ENCODE data around the gene SPHKAP.
"Not testable (repeated sequence)": the region's sequence is repeated elsewhere in the genome, so short reads cannot be mapped to it uniquely, and the experiment has no call there.

Gene SPHKAP, protein sequence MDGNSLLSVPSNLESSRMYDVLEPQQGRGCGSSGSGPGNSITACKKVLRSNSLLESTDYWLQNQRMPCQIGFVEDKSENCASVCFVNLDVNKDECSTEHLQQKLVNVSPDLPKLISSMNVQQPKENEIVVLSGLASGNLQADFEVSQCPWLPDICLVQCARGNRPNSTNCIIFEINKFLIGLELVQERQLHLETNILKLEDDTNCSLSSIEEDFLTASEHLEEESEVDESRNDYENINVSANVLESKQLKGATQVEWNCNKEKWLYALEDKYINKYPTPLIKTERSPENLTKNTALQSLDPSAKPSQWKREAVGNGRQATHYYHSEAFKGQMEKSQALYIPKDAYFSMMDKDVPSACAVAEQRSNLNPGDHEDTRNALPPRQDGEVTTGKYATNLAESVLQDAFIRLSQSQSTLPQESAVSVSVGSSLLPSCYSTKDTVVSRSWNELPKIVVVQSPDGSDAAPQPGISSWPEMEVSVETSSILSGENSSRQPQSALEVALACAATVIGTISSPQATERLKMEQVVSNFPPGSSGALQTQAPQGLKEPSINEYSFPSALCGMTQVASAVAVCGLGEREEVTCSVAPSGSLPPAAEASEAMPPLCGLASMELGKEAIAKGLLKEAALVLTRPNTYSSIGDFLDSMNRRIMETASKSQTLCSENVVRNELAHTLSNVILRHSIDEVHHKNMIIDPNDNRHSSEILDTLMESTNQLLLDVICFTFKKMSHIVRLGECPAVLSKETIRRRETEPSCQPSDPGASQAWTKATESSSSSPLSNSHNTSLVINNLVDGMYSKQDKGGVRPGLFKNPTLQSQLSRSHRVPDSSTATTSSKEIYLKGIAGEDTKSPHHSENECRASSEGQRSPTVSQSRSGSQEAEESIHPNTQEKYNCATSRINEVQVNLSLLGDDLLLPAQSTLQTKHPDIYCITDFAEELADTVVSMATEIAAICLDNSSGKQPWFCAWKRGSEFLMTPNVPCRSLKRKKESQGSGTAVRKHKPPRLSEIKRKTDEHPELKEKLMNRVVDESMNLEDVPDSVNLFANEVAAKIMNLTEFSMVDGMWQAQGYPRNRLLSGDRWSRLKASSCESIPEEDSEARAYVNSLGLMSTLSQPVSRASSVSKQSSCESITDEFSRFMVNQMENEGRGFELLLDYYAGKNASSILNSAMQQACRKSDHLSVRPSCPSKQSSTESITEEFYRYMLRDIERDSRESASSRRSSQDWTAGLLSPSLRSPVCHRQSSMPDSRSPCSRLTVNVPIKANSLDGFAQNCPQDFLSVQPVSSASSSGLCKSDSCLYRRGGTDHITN (N-terminal part only)

DNA sequence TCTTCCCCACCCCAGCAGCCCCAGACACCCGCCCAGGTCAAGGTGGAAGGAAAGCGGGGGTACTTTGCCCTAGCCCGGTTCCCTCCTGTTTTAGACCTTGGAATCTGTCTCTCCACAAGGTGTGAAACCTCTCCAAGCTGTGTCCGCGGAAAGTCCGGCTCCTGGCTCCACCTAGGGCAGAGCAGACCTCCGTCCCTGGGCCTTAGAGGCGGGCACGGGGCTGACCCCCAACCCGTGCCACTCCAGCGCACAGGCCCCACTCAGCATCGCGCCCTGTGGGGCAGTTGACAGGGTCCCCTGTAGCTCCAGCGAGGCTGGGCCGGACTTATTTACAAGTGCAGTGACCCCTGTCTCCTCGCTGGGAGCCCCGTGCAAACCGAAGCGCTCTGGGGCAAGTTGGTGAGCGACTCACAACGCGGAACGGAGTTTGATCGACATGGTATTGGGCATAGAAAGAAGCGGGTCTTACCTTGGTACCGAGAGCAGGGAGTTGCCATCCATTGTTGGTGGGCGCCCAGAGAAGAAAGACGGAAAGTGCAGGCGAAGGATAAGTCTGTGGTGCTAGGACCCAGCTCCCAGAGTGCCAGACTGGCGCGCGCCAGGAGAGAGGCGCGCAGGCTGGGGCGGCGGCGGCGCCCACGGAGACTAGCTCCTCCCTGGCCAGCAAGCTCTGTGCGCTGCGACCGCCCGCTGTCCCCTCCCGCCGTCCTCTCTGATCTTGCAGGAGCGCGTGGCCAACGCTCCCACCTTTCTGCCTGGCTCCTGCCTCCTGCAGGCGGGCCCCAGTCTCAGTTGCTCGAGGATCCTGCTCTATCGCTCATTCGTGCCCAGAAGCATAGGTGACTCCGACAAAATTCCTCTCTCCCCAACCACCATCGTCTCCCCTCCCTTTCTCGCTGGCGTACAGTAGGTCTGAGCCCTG, at the start of gene SPHKAP:
TSS of gene SPHKAP (minus strand) at position 590 of the 922 bp plus-strand sequence. CDS start at position 501, 89 bp downstream.
- DNase-seq = no peak

DNA sequence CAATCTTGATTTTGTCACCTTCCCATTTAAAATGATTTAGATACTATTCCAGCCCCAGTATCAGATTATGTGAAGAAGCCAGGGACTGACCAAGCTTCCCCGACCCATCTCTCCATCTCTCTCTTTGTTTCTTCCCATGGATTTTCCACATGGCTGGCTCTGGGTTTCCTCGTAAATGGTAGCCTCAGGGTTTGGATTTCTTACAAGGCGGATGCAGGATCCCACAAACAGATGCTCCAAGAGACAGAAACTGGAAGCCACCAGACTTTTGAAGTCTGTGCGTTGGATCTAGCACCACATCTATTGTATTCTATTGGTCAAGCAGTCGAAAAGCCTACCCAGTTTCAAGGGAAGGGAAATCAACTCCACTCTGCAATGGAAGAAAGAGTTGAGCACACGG, 46.0 kb upstream of the SPHKAP start:
- DNase-seq = no peak

DNA sequence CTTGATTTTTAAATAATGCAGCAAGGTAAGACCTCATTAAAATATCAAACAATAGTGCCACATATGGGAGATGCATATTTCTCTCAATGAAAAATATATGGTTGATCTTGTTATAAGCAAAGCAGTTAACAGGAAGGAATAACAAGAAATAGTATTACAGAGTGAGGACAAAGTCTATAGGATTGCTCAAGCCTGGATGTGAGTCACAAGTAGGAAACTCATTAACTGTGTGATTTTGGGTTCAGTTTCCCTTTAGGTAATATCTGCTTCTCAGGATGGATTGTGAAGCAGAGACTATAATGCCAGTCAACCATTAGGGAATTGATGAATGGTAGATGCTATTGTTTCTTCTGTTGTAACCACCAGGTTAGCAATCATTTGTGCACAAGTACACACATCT, 42.9 kb upstream of the SPHKAP start:
- DNase-seq = no peak

DNA sequence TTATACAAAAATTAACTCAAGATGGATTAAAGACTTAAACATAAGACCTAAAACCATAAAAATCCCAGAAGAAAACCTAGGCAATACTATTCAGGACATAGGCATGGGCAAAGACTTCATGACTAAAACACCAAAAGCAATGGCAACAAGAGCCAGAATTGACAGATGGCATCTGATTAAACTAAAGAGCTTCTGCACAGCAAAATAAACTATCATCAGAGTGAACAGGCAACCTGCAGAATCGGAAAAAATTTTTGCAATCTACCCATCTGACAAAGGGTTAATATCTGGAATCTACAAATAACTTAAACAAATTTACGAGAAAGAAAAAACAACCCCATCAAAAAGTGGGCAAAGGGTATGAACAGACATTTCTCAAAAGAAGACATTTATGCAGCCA, 37.1 kb upstream of the SPHKAP start:
- not testable (repeated sequence) for DNase-seq

DNA sequence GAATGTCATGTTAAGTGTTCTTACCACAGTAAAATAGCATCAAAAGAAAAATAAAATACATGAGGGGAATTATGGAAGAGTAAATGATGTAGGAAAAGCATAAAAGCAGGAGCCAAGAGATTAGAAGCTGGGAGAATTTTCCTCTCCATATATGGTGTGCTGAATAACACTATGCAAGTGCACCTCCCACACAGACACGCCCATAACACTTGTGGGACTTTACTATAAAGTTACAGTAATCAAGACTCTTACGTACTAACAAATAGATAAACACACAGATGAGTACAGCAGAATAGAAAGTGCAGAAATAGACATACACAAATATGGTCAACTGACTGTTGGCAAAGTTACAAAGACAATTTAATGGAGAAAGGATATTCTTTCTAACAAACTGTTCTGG, 16.0 kb upstream of the SPHKAP start:
- DNase-seq = no peak

DNA sequence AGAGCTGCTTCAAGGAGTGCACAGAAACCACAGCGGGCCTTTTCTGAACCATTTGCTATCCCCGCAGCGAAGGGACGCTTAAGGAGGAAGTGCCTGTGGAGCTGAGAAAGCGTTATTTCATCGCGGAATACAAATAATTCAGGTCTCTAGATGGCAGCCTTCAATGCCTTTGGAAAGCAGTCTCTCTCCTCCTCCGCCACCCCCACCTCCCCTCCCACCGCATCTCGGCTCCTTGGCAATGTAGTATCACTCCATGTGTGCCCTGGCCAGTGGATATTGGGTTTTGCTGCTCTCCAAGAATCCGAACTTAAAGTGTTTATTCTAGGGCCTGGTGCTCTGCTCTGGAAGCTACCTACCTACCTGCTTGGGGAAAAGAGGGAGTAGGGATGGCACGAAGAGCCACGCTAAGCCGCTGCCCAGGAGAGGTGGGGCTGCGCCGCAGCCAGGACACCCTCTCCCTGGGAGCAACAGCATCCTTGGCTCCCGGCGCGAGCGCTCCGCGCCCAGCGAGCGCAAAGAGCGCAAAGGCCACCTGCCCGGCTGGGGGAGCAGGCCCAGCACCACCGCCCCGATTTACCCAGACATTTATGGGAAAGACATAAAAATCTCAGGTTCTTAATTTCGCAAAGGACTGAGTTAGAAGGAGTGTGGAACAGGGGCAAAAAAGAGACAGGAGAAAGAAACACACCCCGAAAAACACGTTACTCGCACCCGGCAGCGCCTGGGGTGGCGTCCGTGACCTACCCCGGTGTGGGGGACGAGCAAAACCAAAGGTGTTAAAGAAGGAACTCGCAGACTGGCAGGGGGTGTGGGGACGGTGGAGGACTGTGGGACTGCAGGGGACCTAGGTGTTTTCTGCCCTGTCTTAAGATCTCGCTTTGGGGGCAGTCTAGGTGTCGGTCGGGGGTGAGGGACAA, 1.0 kb downstream of the SPHKAP start:
- no peak for DNase-seq

DNA sequence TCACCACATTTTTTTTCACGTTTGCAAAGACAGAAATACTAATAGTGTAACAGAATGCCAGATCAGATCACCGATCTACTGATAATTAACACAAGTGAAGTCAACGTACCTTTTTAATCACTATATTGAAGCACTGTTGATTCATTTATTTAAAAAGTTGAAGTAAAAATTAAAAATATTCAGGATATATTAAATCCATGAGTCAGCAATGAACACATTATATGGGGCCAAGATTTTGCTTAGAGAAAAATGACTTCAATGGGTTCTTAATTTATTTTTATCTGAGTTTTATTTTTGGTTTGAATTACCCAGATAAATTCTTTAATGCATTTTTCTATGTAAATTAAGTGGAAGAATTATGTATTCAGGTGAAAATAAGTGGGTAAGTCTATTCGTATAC, 14.2 kb downstream of the SPHKAP start:
- DNase-seq = no peak

DNA sequence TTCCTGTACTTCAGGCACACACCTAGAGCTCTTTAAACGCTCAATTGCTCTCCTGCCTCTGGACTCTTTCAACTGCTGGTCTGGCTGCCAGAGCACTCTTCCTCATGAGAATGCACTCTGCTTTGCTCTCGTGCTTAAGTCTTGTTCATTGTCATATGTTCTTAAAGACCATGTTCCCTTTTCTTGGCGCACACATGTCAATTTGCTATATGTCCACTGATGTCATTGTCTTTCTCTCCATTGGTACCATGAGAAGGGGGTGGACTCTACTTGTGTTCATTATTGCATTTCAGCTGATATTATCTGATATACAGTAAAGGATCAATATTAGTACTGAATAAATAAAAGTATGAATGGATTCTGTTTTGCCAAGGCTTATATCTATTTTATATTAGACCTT, 16.8 kb downstream of the SPHKAP start:
- DNase-seq = no peak

DNA sequence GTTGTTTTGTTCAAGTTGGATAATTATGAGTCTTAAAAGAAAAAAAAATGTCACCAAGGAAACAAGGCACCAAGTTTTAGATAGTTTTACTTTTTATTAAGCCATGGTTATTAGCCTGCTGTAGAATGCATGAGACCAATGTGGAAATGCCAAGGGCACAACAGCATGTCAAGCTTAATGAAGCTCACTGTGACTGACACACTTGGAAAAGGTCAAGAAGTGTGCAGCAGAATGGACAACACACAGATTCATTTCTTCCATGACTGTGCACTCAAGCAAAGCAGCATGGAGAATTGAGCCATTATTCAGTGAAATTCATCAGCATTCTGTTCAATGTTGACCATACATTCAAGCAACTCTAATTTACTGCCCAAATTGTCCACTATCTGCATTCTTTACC, 23.6 kb downstream of the SPHKAP start:
- no peak for DNase-seq

DNA sequence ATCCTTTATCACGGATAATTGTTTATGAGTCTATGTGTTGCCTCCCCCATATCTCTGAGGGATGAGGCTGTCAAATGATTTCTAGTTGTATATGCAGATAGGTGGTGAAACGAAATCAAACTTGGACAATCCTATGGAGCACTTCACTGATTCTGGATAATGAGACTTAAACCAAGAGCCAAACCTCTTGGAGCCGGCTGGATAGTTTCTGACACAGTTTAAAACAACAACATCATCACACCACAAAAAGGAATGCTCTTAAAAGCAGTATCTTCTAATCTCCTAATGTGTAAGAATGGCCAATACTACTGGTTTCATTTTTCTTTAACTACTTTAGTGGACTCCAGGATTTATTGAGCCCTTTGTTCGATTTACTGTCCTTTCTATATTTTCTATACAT, 36.5 kb downstream of the SPHKAP start:
- DNase-seq = no peak

DNA sequence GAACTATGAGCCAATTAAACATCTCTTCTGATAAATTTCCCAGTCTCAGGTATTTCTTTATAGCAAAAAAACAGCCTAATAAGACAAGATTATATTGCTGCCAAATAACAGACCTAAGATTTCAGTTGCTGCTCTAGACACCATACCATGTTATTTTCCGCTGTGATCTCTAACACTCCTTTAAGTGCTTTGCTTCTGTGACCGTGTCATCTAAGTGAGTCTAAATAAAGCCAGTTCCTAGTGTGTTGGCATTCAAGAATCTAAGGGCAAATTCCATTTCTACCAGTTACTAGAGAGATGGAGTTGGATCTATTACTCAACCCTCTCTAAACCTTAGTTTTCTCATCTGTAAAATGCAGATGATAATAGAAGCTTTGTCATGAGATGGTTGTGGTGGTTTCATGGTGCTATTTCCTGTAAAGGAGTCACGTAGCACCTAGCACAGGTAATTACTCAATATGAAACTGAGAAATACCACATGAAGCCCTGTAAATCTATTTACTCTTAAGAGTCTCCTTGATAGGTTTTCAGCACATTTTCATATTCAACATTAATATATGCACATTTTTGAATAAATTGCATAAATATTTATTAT, 40.5 kb downstream of the SPHKAP start:
- DNase-seq = no peak

DNA sequence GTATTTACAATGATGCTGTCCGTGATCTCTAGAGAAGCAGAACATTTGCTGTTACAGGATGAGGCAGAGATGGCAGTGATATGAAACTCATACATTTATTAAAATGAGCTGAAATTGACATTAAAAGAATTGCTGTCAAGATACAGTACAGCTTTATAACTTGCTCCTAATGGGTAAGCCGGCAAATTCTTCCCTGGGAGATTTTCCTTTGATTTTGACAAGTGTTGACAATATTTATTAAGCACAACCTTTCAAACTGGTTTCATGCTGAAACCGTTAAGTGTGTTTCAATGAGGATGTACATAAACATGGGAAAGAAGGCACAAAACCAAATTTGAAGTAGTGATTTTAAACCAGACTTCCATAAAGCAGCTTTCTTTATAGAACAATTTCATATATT, 45.5 kb downstream of the SPHKAP start:
- no peak for DNase-seq

DNA sequence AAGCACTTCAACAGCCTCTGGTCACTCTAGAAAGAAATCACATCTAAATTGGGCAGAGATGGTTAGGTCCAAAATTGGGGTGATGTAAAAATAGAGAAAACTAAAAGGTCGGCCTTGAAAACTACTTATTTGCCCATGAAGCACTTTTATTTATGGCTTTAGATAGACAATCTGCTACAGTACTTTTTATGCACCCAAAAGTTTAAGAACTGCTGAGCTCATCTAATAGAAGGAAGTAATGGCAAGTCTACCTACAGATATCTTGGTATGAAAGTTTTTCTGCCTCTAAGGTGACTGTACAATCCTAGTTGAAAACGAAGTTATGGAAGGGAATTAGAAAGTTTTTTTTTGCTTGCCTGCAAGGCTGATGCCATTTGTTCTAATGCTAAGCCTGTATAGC, 46.2 kb downstream of the SPHKAP start:
- no peak for DNase-seq

DNA sequence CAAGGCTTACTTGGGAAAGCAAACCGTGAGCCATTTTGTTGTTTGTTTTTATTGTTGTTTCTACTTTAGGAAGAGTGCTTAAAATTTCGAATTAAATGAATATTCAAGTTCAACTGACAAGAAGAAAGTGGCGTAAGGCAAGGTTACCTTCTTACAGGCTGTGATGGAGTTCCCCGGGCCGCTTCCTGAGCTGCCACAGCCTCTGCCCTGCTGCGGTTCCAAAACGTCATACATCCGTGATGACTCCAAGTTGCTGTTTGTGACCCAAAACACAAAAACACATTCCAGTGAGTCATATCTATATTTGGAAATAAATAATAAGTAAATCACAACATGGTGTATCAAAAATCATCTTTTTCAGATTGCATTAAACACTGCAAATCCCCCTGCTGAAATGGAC, 49.7 kb downstream of the SPHKAP start:
- no peak for DNase-seq

DNA sequence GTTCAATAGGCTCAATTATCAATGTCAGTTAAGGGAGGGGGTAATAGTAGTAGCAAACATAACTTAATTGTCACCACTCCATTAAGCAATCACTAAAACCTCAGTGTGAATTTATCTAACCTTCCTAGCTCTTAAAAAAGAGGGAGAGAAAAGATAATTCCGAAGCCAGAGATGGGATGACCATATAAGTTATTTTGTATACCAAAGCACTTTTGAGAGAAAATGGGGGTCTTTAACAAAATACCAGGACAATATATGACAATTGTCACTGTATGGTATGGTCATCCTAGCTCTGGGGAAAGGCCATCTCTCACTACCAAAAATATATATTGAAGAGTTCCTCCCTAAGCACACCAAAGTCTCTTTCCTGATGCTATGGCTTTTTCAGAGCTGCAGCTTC, 55.1 kb downstream of the SPHKAP start:
- no peak for DNase-seq

DNA sequence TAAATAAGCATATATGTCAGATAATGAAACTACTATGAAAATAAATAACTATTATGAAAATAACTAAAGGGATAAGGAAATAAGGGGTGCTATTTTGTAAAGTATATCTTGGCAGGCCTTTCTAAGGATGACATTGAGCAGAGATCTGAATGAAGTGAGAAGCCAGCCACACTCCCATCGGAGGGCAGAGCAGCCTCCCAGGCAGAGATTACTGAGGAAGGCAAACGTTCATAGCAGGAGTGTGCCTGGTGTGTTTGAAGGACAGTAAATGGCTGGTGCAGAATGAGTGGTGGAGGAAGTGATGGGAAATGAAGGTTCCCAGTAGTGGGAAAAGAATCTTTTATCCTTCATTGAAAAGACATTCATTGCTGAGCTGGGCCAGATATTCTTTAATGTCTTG, 62.5 kb downstream of the SPHKAP start:
- DNase-seq = no peak

DNA sequence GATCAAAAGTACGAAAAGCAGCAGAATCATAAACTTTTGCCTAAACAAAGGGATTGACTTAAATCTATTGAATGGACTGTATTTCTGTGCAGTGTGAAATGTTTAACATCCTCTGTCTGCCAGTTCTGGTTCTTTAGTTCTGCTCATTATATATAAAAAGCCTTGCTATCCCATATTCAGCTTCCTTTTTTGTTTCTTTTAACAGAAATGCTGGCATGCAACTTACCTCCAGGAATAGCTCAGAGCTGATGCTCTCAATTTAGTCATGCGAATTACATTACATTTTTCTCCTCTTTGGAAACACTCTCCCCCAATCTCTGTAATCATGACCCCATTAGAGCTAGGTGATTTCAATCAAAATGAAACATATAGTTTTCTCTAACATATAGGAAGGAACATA, 73.6 kb downstream of the SPHKAP start:
- no peak for DNase-seq

DNA sequence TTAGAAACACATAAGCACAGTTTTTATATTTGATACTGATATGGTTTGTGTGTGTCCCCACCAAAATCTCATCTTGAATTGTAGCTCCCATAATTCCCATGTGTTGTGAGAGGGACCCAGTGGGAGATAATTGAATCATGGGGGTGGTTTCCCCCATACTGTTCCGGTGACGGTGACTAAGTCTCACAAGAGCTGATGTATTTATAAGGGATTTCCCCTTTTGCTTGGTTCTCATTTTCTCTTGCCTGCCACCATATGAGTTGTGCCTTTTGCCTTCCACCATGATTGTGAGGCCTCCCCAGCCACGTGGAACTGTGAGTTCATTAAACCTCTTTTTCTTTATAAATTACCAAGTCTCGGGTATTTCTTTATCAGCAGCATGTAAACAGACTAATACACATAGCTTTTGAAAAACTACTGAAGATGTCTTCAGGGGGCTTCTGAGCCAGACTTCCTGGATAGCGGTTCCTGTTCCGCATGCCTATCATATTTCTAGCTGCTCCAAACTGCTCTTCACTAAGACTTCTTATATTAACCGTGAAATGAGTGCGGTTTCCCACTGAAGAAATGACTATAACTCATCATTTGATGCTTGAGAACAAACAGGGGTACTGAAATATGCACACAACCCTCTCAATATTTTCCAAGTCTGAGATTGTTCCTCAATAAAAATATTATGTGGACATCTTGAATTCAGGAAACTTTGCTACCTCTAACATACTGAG, 75.8 kb downstream of the SPHKAP start:
- no peak for DNase-seq

DNA sequence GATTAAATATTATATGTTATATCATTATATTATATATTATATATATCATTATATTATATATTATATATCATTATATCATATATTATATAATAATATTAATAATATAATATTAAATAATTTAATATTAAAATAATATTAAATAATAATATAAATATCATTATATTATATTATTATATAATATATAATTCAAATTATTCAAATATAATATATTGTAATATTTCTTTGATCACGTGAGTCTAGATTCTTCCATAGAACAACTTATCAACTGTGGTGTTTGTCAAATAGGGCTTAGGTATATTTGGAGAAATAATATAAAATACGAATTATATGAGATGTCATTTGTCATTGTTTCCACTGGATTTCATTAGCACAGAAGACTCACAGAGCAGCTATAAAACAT, 77.3 kb downstream of the SPHKAP start:
- no peak for DNase-seq

DNA sequence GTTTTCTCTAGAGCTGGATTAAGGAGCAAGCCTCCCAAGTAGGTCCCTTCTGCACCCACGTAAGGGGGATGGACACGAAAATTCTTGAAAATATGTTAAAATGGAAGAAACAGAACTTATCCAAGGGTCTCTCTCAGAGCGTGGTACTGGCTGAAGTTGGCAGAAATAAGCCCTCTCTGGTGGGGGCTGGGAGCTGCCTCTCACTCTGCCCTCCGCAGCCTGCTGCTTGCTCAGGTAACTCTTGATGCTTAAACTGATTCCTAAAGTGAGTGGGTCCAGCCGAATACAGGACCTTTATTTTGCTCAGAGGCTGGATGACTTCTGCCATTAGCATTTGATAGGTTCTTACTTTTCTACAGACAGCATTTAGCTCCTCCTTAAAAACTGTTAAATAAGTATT, 78.1 kb downstream of the SPHKAP start:
- DNase-seq = no peak

Data from NCI-H1436 treated with DMSO at 0.1 percent for 48 hours (cell line).